H1 (cell line): ENCODE measurements around the gene NEB.

ENCODE experiments used
- KDM5A ChIP-seq: fragments of 200-600 bp; IDR thresholded peaks from 2 replicates; pipeline ENCODE4 v1.7.1; 2012; ENCODE audit warnings: mild to moderate bottlenecking, low read length, inconsistent platforms, mixed read lengths
- POLR2AphosphoS5 ChIP-seq: IDR thresholded peaks from 2 replicates; pipeline ENCODE4 v1.6.1; 2011; ENCODE audit warnings: low read depth, low read length
- TF ChIP-seq, protein P1 (sequence below): IDR thresholded peaks from 2 replicates; pipeline ENCODE4 v1.6.1; 2011; ENCODE audit warnings: low read depth, mild to moderate bottlenecking, low read length; ENCODE audit not compliant: insufficient read depth

GRCh38 chr2:151649400-151649799 is 84.9 kb downstream of the NEB start:
- TF ChIP-seq POLR2AphosphoS5 (no peak), KDM5A (no peak)
- TF ChIP-seq, protein P1, sequence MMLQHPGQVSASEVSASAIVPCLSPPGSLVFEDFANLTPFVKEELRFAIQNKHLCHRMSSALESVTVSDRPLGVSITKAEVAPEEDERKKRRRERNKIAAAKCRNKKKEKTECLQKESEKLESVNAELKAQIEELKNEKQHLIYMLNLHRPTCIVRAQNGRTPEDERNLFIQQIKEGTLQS, result no peak
